HG03066 (cell line): ENCODE data around the gene RARA.
A peak's percentile ranks its signal among the peaks of the same experiment; 100 is the strongest.

Source experiments
- ATAC-seq: cut with Tn5 transposase; IDR thresholded peaks from one replicate; pipeline ENCODE4 v1.9.1; 2021; ENCODE audit warnings: low read depth; ENCODE audit not compliant: unreplicated experiment

Gene RARA

DNA sequence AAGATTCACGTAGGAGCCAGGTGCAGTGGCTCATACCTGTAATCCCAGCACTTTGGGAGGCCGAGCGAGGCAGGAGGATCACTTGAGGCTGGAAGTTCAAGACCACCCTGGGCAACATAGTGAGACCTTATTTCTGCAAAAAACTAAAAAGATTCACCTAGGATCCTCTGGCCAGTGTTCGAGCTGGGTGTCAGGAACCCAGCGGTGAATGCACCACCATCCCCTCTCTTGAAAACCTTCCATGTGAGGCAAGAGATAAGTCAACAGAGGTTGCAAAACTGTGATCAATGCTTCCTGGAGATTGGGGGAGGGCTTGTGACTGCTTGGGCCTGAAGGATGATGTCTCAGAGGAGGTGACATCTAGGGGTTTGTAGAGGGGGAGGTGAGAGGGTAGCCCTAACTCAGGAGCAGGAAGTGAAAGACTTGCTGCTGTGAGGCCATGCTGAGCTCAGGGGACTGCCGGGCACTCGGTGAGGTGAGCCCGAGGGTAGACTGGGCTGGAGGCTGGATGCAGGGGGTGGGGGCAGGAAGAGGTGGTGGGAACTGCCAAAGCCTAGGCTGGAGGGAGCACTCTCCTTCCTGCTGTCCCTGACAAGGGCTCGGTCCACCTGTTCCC, 43.9 kb downstream of the RARA start:
- ATAC-seq = no peak

- ATAC-seq = no peak
Observed at GRCh38 chr17:40354221-40355122, 45.5 kb downstream of the RARA start.

GRCh38 chr17:40355123-40355803, 46.3 kb downstream of the RARA start:
- ATAC-seq = no peak

DNA sequence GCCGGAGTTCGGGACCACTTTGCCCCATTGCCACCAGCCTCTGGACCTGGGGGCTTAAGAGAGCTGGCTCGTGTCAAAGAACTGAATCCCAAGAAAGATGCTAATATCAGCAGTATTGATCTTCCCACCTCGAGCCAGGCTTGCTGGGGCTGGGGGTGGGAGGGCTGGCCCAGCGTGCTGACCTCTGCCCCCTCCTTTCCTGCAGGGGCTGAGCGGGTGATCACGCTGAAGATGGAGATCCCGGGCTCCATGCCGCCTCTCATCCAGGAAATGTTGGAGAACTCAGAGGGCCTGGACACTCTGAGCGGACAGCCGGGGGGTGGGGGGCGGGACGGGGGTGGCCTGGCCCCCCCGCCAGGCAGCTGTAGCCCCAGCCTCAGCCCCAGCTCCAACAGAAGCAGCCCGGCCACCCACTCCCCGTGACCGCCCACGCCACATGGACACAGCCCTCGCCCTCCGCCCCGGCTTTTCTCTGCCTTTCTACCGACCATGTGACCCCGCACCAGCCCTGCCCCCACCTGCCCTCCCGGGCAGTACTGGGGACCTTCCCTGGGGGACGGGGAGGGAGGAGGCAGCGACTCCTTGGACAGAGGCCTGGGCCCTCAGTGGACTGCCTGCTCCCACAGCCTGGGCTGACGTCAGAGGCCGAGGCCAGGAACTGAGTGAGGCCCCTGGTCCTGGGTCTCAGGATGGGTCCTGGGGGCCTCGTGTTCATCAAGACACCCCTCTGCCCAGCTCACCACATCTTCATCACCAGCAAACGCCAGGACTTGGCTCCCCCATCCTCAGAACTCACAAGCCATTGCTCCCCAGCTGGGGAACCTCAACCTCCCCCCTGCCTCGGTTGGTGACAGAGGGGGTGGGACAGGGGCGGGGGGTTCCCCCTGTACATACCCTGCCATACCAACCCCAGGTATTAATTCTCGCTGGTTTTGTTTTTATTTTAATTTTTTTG, 47.1 kb downstream of the RARA start:
- ATAC-seq = no peak

DNA sequence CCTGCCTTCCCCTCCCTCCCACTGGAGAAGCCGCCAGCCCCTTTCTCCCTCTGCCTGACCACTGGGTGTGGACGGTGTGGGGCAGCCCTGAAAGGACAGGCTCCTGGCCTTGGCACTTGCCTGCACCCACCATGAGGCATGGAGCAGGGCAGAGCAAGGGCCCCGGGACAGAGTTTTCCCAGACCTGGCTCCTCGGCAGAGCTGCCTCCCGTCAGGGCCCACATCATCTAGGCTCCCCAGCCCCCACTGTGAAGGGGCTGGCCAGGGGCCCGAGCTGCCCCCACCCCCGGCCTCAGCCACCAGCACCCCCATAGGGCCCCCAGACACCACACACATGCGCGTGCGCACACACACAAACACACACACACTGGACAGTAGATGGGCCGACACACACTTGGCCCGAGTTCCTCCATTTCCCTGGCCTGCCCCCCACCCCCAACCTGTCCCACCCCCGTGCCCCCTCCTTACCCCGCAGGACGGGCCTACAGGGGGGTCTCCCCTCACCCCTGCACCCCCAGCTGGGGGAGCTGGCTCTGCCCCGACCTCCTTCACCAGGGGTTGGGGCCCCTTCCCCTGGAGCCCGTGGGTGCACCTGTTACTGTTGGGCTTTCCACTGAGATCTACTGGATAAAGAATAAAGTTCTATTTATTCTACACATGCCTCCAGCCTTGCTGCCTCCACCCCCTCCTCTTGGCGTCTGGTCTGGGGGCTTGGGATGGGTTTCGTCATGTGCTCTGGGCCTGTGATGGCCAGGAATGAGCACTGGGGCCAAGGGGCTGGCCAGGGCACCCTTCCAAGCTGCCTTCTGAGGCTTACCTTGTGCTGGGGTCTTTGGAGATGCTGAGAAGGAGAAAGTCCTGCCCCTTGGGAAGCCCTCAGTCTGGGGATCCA, 48.3 kb downstream of the RARA start:
- ATAC-seq = no peak

GRCh38 chr17:40358323-40359038, 49.5 kb downstream of the RARA start:
- ATAC-seq = no peak

DNA sequence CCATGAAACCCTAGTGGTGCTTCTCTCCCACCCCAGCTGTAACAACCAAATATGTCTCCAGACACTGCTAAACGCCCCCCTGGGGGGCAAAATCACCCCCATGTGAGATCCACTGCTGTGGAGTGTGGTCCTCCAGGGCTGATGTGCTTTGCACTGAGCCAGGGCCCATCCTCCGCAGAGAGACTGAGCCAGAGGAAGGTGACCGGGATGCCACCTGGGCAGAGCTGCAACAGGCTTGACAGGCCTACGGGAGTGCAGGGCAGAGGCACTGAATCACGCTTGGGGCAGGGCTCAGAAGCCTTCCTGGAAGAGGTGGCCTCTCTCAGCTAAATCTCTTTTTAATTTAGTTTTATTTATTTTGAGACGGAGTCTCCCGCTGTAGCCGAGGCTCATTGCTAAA, 51.1 kb downstream of the RARA start:
- ATAC-seq = no peak

- ATAC-seq = no peak
Observed at GRCh38 chr17:40361063-40361924, 52.3 kb downstream of the RARA start.

- ATAC-seq = no peak
Observed at GRCh38 chr17:40361925-40362695, 53.1 kb downstream of the RARA start.

DNA sequence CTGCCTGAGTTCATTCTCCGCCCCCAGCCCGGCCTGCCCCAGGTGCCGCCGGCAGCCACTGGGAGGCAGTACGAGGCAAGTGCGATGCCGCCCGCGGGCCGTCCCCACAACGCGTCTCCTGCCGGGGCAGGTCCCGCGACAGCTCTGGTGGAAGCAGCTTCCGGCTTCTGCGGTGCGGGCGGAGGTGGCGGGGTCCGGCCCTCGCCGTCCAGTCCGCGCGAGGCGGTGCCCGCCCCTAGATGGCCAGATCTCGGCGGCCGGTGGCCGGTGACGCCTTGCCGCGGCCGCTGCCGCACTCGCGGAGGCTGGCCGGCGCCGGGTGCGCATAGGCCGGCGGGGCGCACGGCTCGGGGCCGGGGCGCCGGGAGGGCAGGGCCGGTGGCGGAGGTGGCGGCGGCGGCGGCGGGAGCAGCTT, 53.7 kb downstream of the RARA start:
- ATAC-seq = peak; percentile 60

- no peak for ATAC-seq
Observed at GRCh38 chr17:40363111-40363827, 54.3 kb downstream of the RARA start.

- no peak for ATAC-seq
Observed at GRCh38 chr17:40364121-40364861, 55.3 kb downstream of the RARA start, which contains the start of gene GJD3. TSS of gene GJD3 (minus strand) at chr17:40364737. CDS start at chr17:40363815, 922 bp downstream.

DNA sequence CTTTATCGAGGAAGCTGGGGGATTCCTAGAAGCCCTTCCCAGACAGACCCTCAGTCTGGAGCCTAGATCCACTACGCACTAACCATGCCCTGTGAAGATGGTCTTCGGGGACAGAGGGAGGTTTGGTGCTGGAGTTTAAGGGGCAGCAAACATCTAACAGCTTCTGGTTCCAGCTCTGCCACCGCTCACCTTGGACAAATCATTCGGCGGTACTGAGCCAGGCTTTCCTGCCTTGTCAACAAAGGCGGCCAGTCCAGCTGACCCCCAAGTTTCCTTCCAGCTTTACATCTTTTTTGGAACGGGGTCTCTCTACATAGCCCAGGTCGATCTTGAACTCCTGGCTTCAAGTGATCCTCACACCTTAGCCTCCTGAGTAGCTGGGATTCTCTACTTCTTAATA, 55.9 kb downstream of the RARA start:
- no peak for ATAC-seq

DNA sequence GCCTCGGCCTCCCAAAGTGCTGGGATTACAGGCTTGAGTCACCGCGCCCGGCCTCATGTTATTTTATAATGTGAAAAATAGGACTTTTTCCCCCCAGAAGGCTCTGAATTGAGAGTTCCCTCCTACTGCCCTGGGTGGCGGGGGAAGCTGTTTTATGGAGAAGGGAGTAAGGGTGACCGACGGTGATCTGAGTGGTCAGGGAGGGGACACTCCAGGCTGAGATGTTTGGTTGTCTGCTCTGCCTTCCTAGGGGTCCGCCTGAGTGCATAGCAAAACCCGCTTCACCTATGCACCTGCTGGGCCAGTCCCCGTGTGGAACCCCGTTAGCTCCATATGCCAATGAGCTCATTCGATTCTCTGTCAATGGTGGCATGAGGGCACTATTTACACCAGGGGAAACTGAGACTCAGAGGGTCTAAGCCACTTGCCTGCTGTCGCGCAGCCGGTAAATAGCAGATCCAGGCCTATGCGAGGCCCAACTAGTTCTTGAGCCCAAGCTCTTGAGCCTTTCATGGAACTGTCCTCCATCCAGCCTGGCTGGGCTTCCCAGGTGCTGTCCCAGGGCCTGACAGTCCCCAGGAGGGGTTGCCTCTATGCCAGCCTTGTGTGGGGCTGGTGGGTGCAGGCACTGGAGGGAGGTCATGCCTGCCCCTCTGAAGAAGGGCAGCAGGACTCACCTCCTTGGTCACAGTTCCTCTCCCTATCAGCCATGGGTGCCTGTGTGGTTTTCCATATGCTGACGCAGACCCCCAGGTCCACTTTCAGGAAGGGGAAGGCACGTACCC, 57.3 kb downstream of the RARA start:
- no peak for ATAC-seq
